PC-3 (cell line): ENCODE data around the gene OSBPL8.

ENCODE experiments used
- CTCF ChIP-seq: fragments of 300-600 bp; sonication (generic); conservative IDR thresholded peaks from 2 replicates; pipeline ENCODE4 v1.5.1; 2017; ENCODE audit warnings: antibody characterized with exemption, low read depth, mild to moderate bottlenecking, low read length
- EZH2phosphoT487 ChIP-seq: fragments of 300-600 bp; sonication (generic); IDR thresholded peaks from 2 replicates; pipeline ENCODE4 v1.6.1; 2018; ENCODE audit warnings: mild to moderate bottlenecking, antibody characterized with exemption, low read length, borderline replicate concordance

- no peak for TF ChIP-seq EZH2phosphoT487
- TF ChIP-seq CTCF = no peak
Measured at GRCh38 chr12:76548222-76548837, 11.2 kb downstream of the OSBPL8 start.
